Hepatocyte (in vitro differentiated cells): ENCODE data around the gene WAC. TPM values are rescaled to one million over a fixed set of nuclear protein-coding genes. Genes with fewer than 3 reads are reported as not detected.

Experiments used
- DNase-seq: peaks from one replicate; pipeline ENCODE4 v3.0.0-alpha.2; 2016; ENCODE audit warnings: low spot score
- H2AFZ ChIP-seq: fragments of 200-600 bp; sonication (generic); 2 replicates; pipeline ENCODE4 v1.6.0; 2016; ENCODE audit warnings: antibody characterized with exemption, mild to moderate bottlenecking
- H3K27ac ChIP-seq: fragments of 200-600 bp; sonication (generic); 2 replicates; pipeline ENCODE4 v1.5.1; 2016; ENCODE audit warnings: mild to moderate bottlenecking
- H3K27me3 ChIP-seq: fragments of 200-600 bp; sonication (generic); 2 replicates; pipeline ENCODE4 v1.6.1; 2016
- H3K36me3 ChIP-seq: fragments of 200-600 bp; sonication (generic); replicated peaks from 2 replicates; pipeline ENCODE4 v1.5.1; 2016; ENCODE audit warnings: low read depth; ENCODE audit not compliant: insufficient read depth
- H3K4me1 ChIP-seq: fragments of 200-600 bp; sonication (generic); 2 replicates; pipeline ENCODE4 v1.5.1; 2016; ENCODE audit warnings: mild to moderate bottlenecking, moderate library complexity; ENCODE audit not compliant: insufficient read depth
- H3K4me2 ChIP-seq: fragments of 200-600 bp; sonication (generic); 2 replicates; pipeline ENCODE4 v1.6.0; 2016
- H3K4me3 ChIP-seq: fragments of 200-600 bp; sonication (generic); 2 replicates; pipeline ENCODE4 v1.5.1; 2016; ENCODE audit warnings: mild to moderate bottlenecking
- H3K79me2 ChIP-seq: fragments of 200-600 bp; sonication (generic); 2 replicates; pipeline ENCODE4 v1.6.0; 2017; ENCODE audit warnings: mild to moderate bottlenecking
- H3K9me2 ChIP-seq: fragments of 200-600 bp; sonication (generic); replicated peaks from 2 replicates; pipeline ENCODE4 v1.6.0; 2017; ENCODE audit warnings: mild to moderate bottlenecking; ENCODE audit not compliant: insufficient read depth
- H3K9me3 ChIP-seq: fragments of 200-600 bp; sonication (generic); 2 replicates; pipeline ENCODE4 v1.5.1; 2016; ENCODE audit warnings: low read depth, mild to moderate bottlenecking
- H4K20me1 ChIP-seq: fragments of 200-600 bp; sonication (generic); 2 replicates; pipeline ENCODE4 v1.6.0; 2016; ENCODE audit warnings: mild to moderate bottlenecking; ENCODE audit not compliant: insufficient read depth, poor library complexity, severe bottlenecking
- CTCF ChIP-seq: fragments of 200-600 bp; sonication (generic); IDR thresholded peaks from 2 replicates; pipeline ENCODE4 v1.5.1; 2016; ENCODE audit warnings: antibody characterized with exemption, mild to moderate bottlenecking; ENCODE audit not compliant: poor library complexity
- EZH2 ChIP-seq: fragments of 200-600 bp; sonication (generic); IDR thresholded peaks from 2 replicates; pipeline ENCODE4 v1.6.1; 2016; ENCODE audit warnings: antibody characterized with exemption, mild to moderate bottlenecking, borderline replicate concordance
- EZH2phosphoT487 ChIP-seq: fragments of 200-600 bp; sonication (generic); IDR thresholded peaks from one replicate; pipeline ENCODE4 v1.6.1; 2018; ENCODE audit warnings: antibody characterized with exemption, mild to moderate bottlenecking, low read depth, moderate library complexity; ENCODE audit not compliant: unreplicated experiment, severe bottlenecking
- WGBS: methylation state at CpG from one replicate; pipeline ENCODE4 v1.1.6; 2016; ENCODE audit warnings: low lambda C conversion rate; ENCODE audit errors: missing lambda C conversion rate; 5-methylcytosine and 5-hydroxymethylcytosine counted together
- polyA plus RNA-seq: library from polyadenylated mRNA; unstranded; fragments of >200 nt; fragmentation: Nextera tagmentation; extraction: Ambion mirVana; gene quantifications from 2 replicates; pipeline ENCODE4 v1.2.1, GENCODE V29; 2016
- total RNA-seq: library from RNA; depleted of rRNA; stranded (reverse); fragments of >200 nt; gene quantifications from 2 replicates; pipeline ENCODE4 v1.2.3, GENCODE V29; 2014

The WAC gene
- total and polyA plus RNA-seq, 2 experiments from 2014 or later = 59.4 to 94.6 TPM

- peaks cover 75% of the 10 kb centered on the region for H4K20me1 ChIP-seq
- no peaks in the 10 kb centered on the region for H3K27me3 ChIP-seq
- H3K36me3 ChIP-seq = peaks cover 10% of the 10 kb centered on the region
- H3K4me2 ChIP-seq = no peak overlapping the region
- no peaks in the 10 kb centered on the region for H3K9me3 ChIP-seq
- 91% methylated on average over 3 of the region's 3 CpGs for WGBS
- H2AFZ ChIP-seq = no peak overlapping the region
- TF ChIP-seq CTCF (no peak), EZH2 (no peak), EZH2phosphoT487 (no peak)
- no peak overlapping the region for H3K27ac ChIP-seq
- no peak overlapping the region for H3K4me3 ChIP-seq
- no peak for DNase-seq
- H3K9me2 ChIP-seq = no peaks in the 10 kb centered on the region
- H3K79me2 ChIP-seq = peaks cover 100% of the 10 kb centered on the region
- H3K4me1 ChIP-seq = peaks cover 12% of the 10 kb centered on the region
Measured at GRCh38 chr10:28540145-28540544, 7.2 kb downstream of the WAC start.

DNA sequence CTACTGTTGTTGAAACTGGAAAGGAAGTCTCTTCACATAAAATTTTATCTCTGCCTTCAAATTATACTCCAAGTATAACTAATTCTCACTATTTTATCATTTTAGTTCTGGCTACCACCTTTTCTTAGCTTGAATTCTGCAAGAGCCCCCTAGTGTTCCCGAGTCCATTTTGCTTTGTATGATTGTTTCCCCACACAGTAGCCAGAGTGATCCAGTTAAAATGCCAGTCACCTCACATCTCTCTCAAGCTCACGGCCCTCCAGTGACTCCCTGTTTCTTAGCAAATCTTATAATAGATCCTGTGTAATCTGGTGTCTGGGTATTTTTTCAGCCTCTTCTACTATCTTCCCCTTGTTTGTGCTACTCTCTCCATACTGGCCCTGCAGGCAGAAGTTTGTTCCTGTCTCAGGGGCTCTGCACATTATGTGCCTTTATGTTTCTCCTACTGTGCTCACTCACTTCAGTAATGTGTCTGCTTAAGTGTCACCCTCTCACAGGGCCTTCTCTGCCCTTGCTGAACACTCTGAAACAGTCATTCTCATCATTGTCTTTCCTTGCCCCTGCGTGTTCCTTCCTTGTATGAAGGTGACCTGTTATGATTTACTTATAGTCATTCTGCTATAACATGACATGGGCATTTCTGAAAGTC is 8.9 kb downstream of the WAC start:
- Histone ChIP-seq H3K4me2 (no peak overlapping the region), H3K36me3 (peaks cover 8% of the 10 kb centered on the region), H3K27ac (no peak overlapping the region), H3K4me3 (no peak overlapping the region), H4K20me1 (peaks cover 75% of the 10 kb centered on the region), H3K79me2 (peaks cover 100% of the 10 kb centered on the region), H3K9me2 (no peaks in the 10 kb centered on the region), H3K9me3 (no peaks in the 10 kb centered on the region), H3K27me3 (no peaks in the 10 kb centered on the region), H3K4me1 (peaks cover 3% of the 10 kb centered on the region), H2AFZ (no peak overlapping the region)
- DNase-seq = no peak
- WGBS = 78% methylated on average over 3 of the region's 3 CpGs
- no peak for TF ChIP-seq CTCF
- no peak for TF ChIP-seq EZH2phosphoT487
- TF ChIP-seq EZH2 = no peak

GRCh38 chr10:28542728-28543127 is 9.8 kb downstream of the WAC start:
- Histone ChIP-seq H2AFZ (no peak overlapping the region), H3K79me2 (peaks cover 100% of the 10 kb centered on the region), H3K27me3 (no peaks in the 10 kb centered on the region), H3K4me2 (no peak overlapping the region), H3K36me3 (peaks cover 5% of the 10 kb centered on the region), H3K27ac (no peak overlapping the region), H4K20me1 (peaks cover 75% of the 10 kb centered on the region), H3K9me2 (no peaks in the 10 kb centered on the region), H3K4me1 (peaks cover 3% of the 10 kb centered on the region), H3K4me3 (no peak overlapping the region), H3K9me3 (no peaks in the 10 kb centered on the region)
- DNase-seq = no peak
- TF ChIP-seq CTCF = no peak
- TF ChIP-seq EZH2 = no peak
- no peak for TF ChIP-seq EZH2phosphoT487
